Activated T-cell treated with anti-CD3 and anti-CD28 coated beads for 1 hour (primary cell): ENCODE results near the gene CIRBP.

Source experiments
- DNase-seq: peaks from one replicate; pipeline ENCODE4 v3.0.0-alpha.2; 2020; ENCODE audit warnings: low read depth

The CIRBP gene

GRCh38 chr19:1230783-1231489, 38.2 kb upstream of the CIRBP start:
- no peak for DNase-seq

GRCh38 chr19:1231729-1232637, 37.1 kb upstream of the CIRBP start:
- DNase-seq: no peak

GRCh38 chr19:1232652-1233072, 36.5 kb upstream of the CIRBP start:
- DNase-seq: no peak

- DNase-seq: no peak
These were observed 35.9 kb upstream of the CIRBP start for GRCh38 chr19:1233115-1233667.

GRCh38 chr19:1234051-1234954, 34.8 kb upstream of the CIRBP start:
- no peak for DNase-seq

- no peak for DNase-seq
These were observed 34.2 kb upstream of the CIRBP start for GRCh38 chr19:1234955-1235380.

- DNase-seq: no peak
These were observed 33.2 kb upstream of the CIRBP start for GRCh38 chr19:1235625-1236538.

GRCh38 chr19:1236576-1236975, 32.6 kb upstream of the CIRBP start:
- DNase-seq: no peak

- no peak for DNase-seq
These were observed 32.0 kb upstream of the CIRBP start for GRCh38 chr19:1237027-1237659.

GRCh38 chr19:1237754-1238368, 31.3 kb upstream of the CIRBP start, which contains the start of gene CBARP:
TSS of gene CBARP (minus strand) at chr19:1238005. CDS start at chr19:1236100, 1,905 bp downstream.
- no peak for DNase-seq

- DNase-seq: no peak
These were observed 30.5 kb upstream of the CIRBP start for GRCh38 chr19:1238369-1239303.

- no peak for DNase-seq
These were observed 29.7 kb upstream of the CIRBP start for GRCh38 chr19:1239420-1239795.

GRCh38 chr19:1239796-1240737, 29.1 kb upstream of the CIRBP start:
- peak; percentile 81 for DNase-seq

GRCh38 chr19:1240925-1241324, 28.2 kb upstream of the CIRBP start:
- no peak for DNase-seq

- DNase-seq: peak; percentile 86
These were observed 27.6 kb upstream of the CIRBP start, which contains the start of gene ATP5F1D for GRCh38 chr19:1241417-1242095. TSS of gene ATP5F1D (plus strand) at chr19:1241751. CDS start at chr19:1241851, 100 bp downstream.
